NCI-H2227 treated with DMSO at 0.1 percent for 48 hours (cell line): ENCODE data around the gene BTBD2.

ENCODE experiments used
- DNase-seq: peaks from one replicate; lab custom pipeline; 2025; lab: John Stamatoyannopoulos, UW

BTBD2 gene

GRCh38 chr19:1941146-1942077, 74.1 kb downstream of the BTBD2 start, which contains the start of gene CSNK1G2:
TSS of gene CSNK1G2 (plus strand) at chr19:1941172. CDS start at chr19:1969773, 28,601 bp downstream.
- DNase-seq, result no peak

GRCh38 chr19:1938071-1938470, 77.4 kb downstream of the BTBD2 start:
- no peak for DNase-seq

GRCh38 chr19:1936916-1937610, 78.5 kb downstream of the BTBD2 start:
- no peak for DNase-seq

GRCh38 chr19:1936430-1936829, 79.1 kb downstream of the BTBD2 start:
- DNase-seq, result no peak

- no peak for DNase-seq
These were observed 79.9 kb downstream of the BTBD2 start for GRCh38 chr19:1935484-1936208.
